OCI-LY1 (cell line): ENCODE data around the gene SLC4A1.

ENCODE experiments used
- H2AFZ ChIP-seq: fragments of 200-600 bp; sonication (generic), shearing (Covaris generic); 2 replicates; pipeline ENCODE4 v1.6.0; 2014; ENCODE audit warnings: antibody characterized with exemption, mild to moderate bottlenecking, low read length
- H3F3A ChIP-seq: fragments of 200-600 bp; sonication (generic), shearing (Covaris generic); 2 replicates; pipeline ENCODE4 v1.6.0; 2014; ENCODE audit warnings: mild to moderate bottlenecking, antibody characterized with exemption, low read length, moderate library complexity; ENCODE audit not compliant: insufficient read depth
- H3K27ac ChIP-seq: fragments of 200-600 bp; sonication (generic); 2 replicates; pipeline ENCODE4 v1.5.1; 2014; ENCODE audit warnings: low read length, mixed run types, mild to moderate bottlenecking, low read depth; ENCODE audit not compliant: poor library complexity, severe bottlenecking
- H3K27me3 ChIP-seq: fragments of 200-600 bp; sonication (generic); 2 replicates; pipeline ENCODE4 v1.6.0; 2014; ENCODE audit warnings: antibody characterized with exemption, mild to moderate bottlenecking, low read length, moderate library complexity; ENCODE audit not compliant: insufficient read depth
- H3K36me3 ChIP-seq: fragments of 200-600 bp; sonication (generic); 2 replicates; pipeline ENCODE4 v1.6.1; 2014; ENCODE audit warnings: mild to moderate bottlenecking, antibody characterized with exemption, low read length, moderate library complexity, mixed read lengths; ENCODE audit not compliant: insufficient read depth
- H3K4me1 ChIP-seq: fragments of 200-600 bp; sonication (generic); 2 replicates; pipeline ENCODE4 v1.5.1; 2014; ENCODE audit warnings: mild to moderate bottlenecking, low read length, moderate library complexity; ENCODE audit not compliant: insufficient read depth, severe bottlenecking
- H3K4me2 ChIP-seq: fragments of 200-600 bp; sonication (generic), shearing (Covaris generic); 2 replicates; pipeline ENCODE4 v1.6.1; 2014; ENCODE audit warnings: low read length
- H3K4me3 ChIP-seq: fragments of 200-600 bp; sonication (generic); 2 replicates; pipeline ENCODE4 v1.5.1; 2014; ENCODE audit warnings: low read length, low read depth, mild to moderate bottlenecking, mixed read lengths; ENCODE audit not compliant: poor library complexity, severe bottlenecking
- H3K79me2 ChIP-seq: fragments of 200-600 bp; shearing (Covaris generic); 2 replicates; pipeline ENCODE4 v1.6.1; 2016; ENCODE audit warnings: mixed run types, low read length, mixed read lengths; ENCODE audit not compliant: insufficient read depth
- H3K9ac ChIP-seq: fragments of 200-600 bp; sonication (generic), shearing (Covaris generic); 2 replicates; pipeline ENCODE4 v1.6.1; 2014; ENCODE audit warnings: mild to moderate bottlenecking, low read length, mixed read lengths
- H3K9me2 ChIP-seq: fragments of 200-600 bp; sonication (generic), shearing (Covaris generic); 2 replicates; pipeline ENCODE4 v1.6.1; 2014; ENCODE audit warnings: low read depth, mild to moderate bottlenecking, low read length, mixed read lengths
- H3K9me3 ChIP-seq: fragments of 200-600 bp; shearing (Covaris generic); 2 replicates; pipeline ENCODE4 v1.6.1; 2014; ENCODE audit warnings: low read length, mixed read lengths
- H4K20me1 ChIP-seq: fragments of 200-600 bp; sonication (generic), shearing (Covaris generic); 2 replicates; pipeline ENCODE4 v1.6.0; 2016; ENCODE audit warnings: mild to moderate bottlenecking, low read length; ENCODE audit not compliant: insufficient read depth
- EZH2 ChIP-seq: fragments of 200-600 bp; sonication (generic), shearing (Covaris generic); IDR thresholded peaks from 2 replicates; pipeline ENCODE4 v1.8.0; 2017; ENCODE audit warnings: borderline replicate concordance, mixed run types, mild to moderate bottlenecking, antibody characterized with exemption, low read length, moderate library complexity, mixed read lengths
- TF ChIP-seq, protein P1 (sequence below): fragments of 200-600 bp; sonication (generic), shearing (Covaris generic); IDR thresholded peaks from 2 replicates; pipeline ENCODE4 v1.5.1; 2017; ENCODE audit warnings: mild to moderate bottlenecking, antibody characterized with exemption, low read length, moderate library complexity, mixed read lengths

Gene SLC4A1

DNA sequence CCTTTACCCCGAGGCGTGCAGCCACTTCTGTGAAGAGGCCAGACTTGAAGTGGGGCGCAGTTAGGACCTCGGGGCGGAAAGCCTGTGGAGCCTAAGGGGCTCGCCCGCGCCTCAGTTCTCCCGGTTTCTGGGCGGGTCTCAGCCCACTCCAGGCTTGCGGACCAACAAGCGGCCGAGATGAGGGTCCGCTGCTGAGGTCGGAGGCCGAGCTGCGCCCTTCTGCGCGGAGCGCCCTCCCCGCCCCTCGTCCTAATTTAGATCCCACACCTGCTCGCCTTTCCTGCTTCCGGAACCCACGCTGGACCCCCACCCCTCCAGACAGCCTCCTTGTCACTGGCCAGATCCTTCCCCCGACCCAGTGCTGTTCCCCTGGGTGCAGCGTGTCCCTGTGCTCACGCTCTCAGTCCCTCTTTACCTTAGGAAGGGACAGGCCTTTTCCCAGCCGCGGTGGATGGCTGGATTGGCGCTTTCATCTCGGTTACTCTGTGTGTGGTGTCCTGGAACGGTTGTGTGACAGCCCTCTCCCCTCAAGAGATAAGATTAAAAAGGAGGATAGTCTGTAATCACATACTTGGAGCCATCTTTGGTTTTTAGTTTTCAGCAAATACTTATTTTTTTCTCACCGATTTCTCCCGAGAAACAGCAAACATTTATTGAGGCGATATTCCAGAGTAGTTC lies 67.3 kb downstream of the SLC4A1 start:
- peak overlapping the region; percentile 78 for H3K4me3 ChIP-seq
- peak overlapping the region; percentile 74 for H3K27ac ChIP-seq
- H3K9ac ChIP-seq = peak overlapping the region; percentile 92
- TF ChIP-seq EZH2 = no peak
- TF ChIP-seq, protein P1, sequence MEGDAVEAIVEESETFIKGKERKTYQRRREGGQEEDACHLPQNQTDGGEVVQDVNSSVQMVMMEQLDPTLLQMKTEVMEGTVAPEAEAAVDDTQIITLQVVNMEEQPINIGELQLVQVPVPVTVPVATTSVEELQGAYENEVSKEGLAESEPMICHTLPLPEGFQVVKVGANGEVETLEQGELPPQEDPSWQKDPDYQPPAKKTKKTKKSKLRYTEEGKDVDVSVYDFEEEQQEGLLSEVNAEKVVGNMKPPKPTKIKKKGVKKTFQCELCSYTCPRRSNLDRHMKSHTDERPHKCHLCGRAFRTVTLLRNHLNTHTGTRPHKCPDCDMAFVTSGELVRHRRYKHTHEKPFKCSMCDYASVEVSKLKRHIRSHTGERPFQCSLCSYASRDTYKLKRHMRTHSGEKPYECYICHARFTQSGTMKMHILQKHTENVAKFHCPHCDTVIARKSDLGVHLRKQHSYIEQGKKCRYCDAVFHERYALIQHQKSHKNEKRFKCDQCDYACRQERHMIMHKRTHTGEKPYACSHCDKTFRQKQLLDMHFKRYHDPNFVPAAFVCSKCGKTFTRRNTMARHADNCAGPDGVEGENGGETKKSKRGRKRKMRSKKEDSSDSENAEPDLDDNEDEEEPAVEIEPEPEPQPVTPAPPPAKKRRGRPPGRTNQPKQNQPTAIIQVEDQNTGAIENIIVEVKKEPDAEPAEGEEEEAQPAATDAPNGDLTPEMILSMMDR = no peak
- H3K9me3 ChIP-seq = no peaks in the 10 kb centered on the region
- H2AFZ ChIP-seq = no peak overlapping the region
- H3K4me1 ChIP-seq = peaks cover 29% of the 10 kb centered on the region
- peaks cover 14% of the 10 kb centered on the region; the same call in 1 of the 2 replicates for H3K36me3 ChIP-seq
- H4K20me1 ChIP-seq = no peaks in the 10 kb centered on the region
- no peaks in the 10 kb centered on the region for H3K79me2 ChIP-seq
- no peaks in the 10 kb centered on the region for H3K27me3 ChIP-seq
- H3K9me2 ChIP-seq = no peaks in the 10 kb centered on the region
- no peaks in the 10 kb centered on the region; the same call in 1 of the 2 replicates for H3F3A ChIP-seq
- H3K4me2 ChIP-seq = peak overlapping the region; percentile 94

DNA sequence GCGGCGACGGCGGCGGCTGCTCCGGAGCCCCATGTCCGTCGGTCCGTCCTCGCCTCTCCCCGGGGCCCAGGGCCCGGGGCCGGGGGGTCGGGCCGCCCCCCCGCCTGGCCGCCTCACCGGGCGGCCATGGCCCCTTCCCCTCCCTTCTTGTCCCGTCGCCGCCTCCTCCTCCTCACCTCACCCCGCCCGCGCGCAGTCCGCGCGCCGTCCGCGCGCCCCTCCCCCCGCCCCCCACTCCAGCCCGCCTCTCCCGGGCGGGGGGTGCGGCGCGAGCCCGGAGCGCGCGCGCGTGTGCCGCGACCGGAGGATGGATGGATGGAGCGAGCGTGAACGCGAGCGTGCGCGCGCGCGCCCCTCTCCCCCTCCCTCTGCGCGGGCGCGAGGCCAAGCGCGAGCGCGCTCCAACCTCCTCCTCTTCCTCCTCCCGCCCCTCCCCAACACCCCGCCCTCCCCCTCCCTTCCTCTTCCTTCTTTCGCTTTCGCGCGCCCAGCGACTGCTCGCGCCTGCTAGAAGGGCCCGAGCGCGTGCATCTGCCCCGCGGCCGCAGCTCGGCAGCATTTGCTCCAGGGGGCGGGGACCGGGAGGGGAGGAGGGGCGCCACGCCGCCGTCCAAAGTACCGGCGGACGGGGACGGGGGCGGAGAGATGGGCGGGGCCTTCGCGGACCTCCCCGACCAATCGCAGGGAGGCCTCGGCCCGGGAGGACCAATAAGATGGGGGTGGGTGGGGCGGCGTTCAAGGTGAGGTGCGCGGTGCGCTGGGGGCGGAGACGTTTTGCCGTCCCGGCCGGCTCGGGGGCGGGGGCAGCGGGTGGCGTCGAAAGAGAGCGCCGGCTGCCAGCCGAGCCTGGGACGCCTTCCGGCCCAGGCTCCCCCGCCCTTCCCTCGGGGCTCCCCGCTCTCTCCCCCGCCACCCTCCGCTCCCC lies 68.1 kb downstream of the SLC4A1 start, which contains the start of gene ATXN7L3:
Gene ATXN7L3 (minus strand): TSS at position 332 of the 925 bp plus-strand sequence. CDS start 1,814 bp downstream, outside the sequence.
- H3F3A ChIP-seq = no peaks in the 10 kb centered on the region
- H3K36me3 ChIP-seq = peaks cover 22% of the 10 kb centered on the region; the same call in 1 of the 2 replicates
- TF ChIP-seq, protein P1 = no peak
- TF ChIP-seq EZH2 = no peak
- no peaks in the 10 kb centered on the region for H4K20me1 ChIP-seq
- no peak within 1 kb of the TSS for H2AFZ ChIP-seq
- peak within 1 kb of the TSS; percentile 94 for H3K4me2 ChIP-seq
- peak within 1 kb of the TSS; percentile 74 for H3K27ac ChIP-seq
- peak within 1 kb of the TSS; percentile 79 for H3K4me3 ChIP-seq
- peaks cover 29% of the 10 kb centered on the region for H3K4me1 ChIP-seq
- H3K9me3 ChIP-seq = no peaks in the 10 kb centered on the region
- no peaks in the 10 kb centered on the region for H3K27me3 ChIP-seq
- H3K79me2 ChIP-seq = no peaks in the 10 kb centered on the region
- H3K9ac ChIP-seq = peak within 1 kb of the TSS; percentile 96
- no peaks in the 10 kb centered on the region for H3K9me2 ChIP-seq

DNA sequence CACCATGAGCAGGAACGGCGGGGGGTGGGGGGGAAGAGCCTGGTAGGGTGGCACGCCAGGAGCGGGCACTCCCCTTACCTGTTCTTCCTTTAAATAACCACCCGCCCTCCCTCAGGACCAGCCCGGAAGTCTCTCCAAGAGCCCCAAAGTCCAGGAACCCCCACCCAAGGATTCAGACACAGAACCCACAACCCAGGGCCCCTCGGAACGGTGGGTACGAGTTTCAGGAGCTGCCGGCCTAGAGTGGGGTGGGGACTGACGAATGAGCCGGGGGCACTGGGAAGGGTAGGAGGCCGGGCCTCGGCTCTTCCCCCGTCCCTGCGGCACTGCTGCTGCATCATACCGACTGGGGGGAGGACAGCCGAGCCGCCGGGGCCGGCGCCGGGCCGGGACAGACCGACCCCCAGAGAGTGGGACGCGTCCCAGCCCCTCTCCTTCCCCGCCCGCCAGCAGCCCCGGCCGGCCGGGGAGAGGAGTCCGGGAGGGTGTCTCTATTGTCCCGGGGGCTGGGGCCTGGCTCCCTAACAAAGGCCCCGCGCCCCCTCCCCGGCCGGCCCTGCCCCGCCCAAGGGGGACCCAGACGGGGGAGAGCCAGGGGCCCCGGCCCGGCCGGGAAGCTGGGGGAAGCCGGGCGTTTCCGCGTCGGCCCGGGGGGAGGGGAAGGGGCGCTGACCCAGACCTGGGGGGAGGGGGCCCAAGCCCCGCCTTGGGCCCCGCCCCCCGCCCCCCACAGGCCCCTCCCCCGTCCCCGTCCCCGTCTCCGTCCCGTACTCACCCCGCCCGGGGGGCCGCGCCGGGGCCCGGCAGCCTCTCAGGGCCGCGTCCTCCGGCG lies 69.0 kb downstream of the SLC4A1 start:
- Histone ChIP-seq H3K9me3 (no peaks in the 10 kb centered on the region), H3K4me3 (peak overlapping the region; percentile 79), H3K9me2 (no peaks in the 10 kb centered on the region), H3K4me2 (peak overlapping the region; percentile 90), H3K36me3 (peaks cover 31% of the 10 kb centered on the region), H3K27ac (peak overlapping the region; percentile 73), H4K20me1 (no peaks in the 10 kb centered on the region), H3K4me1 (peaks cover 28% of the 10 kb centered on the region), H2AFZ (no peak overlapping the region), H3F3A (no peaks in the 10 kb centered on the region), H3K9ac (peak overlapping the region; percentile 96), H3K27me3 (no peaks in the 10 kb centered on the region), H3K79me2 (no peaks in the 10 kb centered on the region)
- TF ChIP-seq, protein P1 = no peak
- TF ChIP-seq EZH2 = no peak
